Left forelimb (tissue), 1 donor: Measurements from ENCODE around the gene SBF2.

Source experiments
- DNase-seq: peaks from one replicate; pipeline ENCODE4 v3.0.0-alpha.2; 2018; ENCODE audit warnings: low spot score

The SBF2 gene

DNA sequence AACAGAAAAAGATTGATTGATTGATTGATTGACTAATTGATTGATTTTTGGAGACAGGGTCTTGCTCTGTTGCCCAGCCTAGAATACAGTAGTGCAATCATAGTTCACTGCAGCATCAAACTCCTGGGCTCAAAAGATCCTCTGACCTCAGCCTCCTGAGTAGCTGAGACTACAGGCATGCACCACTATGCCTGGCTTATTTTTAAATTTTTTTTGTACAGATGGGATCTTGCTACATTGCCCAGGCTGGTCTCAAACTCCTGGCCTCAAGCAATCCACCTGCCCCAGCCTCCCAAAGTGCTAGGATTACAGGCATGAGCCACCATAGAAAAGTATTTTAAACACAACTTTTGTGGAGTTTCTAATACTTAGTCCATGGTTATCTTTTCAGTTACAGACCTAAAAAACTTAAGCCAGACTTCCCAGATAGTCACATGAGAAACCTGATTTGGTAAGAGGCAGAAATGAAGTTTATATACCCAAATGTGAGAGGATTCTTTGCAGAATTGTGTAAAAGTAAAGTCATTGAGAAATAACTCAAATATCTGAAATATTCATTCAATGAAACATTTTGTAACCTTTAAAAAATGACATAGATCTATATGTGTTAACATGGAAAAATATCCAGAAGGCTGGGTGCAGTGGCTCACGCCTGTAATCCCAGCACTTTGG lies 443.7 kb downstream of the SBF2 start:
- DNase-seq = no peak

DNA sequence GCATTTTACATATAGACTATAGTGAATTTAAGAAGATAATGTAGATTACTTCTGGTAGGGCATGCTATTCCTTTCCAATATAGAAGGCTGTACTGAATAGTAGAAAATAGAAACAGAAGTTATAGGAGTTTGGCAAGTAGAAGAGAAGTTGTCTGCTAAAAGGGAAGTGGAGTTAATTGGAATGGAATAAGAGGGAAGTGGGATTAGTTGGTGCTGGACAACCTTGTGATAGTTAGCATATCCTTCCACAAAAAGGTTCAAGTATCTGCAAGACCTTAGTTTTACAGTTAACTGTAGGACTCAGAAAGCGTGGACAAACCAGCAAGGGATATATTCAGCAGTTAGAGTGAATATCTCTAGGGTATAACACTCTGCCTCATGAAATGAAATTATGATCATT lies 444.6 kb downstream of the SBF2 start:
- DNase-seq = no peak

DNA sequence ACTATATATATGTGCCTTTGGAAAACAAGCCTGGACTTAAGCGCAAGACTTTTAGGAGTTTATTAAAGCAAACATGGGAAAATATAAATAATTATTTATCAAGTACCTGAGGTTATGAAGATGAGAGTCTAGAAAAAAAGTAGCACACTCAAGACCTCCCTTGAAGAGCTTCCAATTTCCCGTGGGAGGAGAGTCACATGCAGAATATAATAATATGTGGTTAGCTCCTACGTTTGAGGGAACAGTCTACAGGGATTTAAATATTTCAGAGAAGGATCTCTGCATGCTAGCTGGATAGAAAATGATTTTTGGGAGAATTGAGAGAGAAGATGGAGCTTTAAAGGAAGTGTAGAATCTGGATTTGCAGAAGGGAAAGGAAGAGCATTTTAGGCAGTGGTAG lies 446.4 kb downstream of the SBF2 start:
- DNase-seq = no peak

DNA sequence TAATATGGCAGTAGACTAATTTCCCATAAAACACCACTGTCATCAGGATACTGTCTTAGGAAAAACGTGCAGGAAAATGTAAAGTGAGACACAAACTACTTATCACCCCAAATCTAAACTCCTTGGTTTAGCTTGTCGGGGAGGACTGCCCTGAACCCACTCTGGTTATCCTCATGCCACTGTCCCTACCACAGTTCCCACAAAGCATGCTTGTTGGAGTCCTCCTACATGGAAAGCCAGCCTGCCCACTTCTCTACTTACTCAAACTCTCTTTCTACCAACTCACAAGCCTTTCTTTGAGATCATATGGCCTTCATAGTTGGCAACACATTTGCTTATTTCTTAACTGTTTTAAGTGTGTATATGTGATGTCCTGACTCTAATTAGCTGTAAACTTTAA lies 451.1 kb downstream of the SBF2 start:
- DNase-seq = no peak

DNA sequence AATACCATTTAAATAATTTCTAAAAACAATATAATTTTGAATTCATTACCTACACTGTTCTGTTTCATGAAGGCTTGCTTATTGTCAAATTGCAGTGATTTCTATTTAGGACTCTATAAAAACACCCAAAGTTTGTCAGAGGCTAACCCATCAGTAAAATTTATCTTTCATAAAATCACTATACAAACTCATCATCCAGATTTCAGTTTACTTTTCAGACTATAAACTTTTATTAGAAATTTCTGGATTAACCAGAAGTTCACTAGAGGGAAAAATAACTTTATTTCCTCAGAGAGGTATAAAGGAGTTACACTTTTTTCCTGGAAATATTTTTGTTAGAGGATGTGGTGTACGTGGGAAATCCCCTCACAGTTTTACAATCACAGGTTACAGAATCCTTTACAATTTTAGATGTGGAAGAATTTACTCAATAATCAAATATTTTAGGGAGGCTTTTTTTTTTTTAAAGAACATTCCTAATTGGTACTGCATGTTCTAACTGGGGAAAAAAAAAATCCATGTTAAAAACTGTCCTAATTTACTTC lies 453.5 kb downstream of the SBF2 start:
- DNase-seq = no peak

DNA sequence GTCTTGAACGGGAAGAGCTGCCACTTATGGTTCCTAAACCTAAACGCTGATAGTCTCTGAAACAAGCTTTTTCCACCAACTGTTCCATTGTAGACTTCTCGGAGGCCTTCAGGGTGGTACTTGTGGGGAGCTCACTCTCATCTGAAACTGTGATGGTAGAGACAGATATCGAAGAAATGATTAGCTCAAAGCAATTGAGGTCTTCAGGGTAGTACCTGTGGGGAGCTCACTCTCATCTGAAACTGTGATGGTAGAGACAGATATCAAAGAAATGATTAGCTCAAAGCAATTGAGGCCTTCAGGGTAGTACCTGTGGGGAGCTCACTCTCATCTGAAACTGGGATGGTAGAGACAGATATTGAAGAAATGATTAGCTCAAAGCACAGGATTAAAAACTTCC lies 454.5 kb downstream of the SBF2 start:
- no peak for DNase-seq

DNA sequence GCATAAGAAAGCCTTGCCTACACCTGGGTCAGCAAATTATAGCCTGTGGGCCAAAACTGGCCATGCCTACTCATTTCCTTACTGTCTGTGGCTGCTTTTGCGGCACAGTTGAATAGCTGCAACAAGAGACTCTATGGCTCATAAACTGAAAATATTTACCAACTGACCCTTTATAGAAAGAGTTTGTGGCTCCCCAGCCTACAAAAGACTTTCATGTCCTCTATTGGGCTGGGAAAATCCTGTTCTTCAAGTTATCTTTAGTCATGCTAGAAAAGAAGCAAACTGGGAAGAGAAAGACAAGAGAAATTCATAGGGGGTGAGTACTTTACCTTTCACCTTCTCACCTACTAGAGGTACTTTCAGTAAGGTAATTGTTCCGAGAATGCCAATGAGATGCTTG lies 455.1 kb downstream of the SBF2 start:
- no peak for DNase-seq

DNA sequence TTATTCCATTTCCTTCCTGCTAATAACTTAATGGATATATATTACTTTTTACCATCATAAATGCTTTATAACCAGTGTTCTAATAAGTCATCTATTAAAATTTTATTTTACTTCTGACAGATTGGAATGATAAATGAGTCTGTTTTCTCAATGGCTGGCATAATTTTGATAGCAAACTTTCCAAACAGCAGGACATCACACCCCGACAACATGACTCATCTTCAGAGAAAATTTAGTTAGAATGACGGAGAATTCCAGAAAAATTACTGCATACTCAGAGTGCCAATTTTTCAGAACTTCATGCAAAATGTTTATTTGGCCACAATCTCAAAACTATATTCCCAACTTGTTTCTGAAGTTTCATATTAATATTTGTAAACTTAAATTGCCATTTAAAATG lies 455.8 kb downstream of the SBF2 start:
- DNase-seq = no peak

DNA sequence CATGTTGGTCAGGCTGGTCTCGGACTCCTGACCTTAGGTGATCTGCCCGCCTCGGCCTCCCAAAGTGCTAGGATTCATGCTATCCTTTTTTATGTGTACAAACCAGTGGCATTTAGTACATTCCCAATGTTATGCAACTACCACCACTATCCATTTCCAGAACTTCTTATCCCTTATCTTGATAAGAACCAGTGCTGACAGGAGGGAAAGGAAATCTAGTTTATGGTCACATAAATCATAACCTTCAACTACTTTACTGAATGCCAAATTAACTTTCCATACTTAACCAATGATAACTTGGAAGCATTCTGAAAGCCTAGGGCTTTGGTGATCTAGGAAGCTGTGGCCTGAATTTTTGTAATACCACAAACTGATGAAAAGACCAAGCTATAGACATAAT lies 459.7 kb downstream of the SBF2 start:
- DNase-seq = no peak

DNA sequence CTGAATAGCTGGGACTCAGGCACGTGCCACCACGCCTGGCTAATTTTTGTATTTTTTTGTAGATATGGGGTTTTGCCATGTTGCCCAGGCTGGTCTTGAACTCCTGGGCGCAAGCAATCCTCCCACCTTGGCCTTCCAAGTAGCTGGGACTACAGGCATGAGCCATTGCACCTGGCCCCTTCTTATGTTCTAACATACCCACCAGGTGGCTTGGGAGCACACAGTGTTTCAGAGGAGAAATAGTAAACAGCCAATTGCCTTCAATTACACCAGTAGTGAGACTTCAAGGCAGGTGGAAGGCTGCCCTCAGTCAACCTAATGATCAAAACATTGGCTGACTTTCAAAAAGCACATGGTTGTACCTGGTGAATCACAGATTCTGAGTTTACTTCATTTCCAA lies 462.9 kb downstream of the SBF2 start:
- DNase-seq = no peak

DNA sequence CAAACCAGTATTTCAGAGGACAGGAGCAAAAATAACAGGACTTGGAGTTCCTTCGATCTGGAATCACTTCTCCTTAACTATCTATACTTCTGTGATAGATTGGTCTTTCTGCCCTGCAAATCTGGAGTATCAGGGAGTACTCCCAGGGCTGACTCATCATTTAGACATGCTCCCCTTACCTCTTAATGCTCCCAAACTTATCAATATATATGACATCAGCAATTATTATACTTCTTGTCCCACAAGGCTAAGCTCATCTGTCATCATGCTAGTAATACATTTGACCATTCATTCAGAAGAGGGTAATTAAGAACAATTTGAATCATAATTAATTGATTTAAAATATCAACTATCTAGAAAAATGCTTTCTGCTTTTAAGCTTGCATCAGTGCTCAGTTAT lies 466.3 kb downstream of the SBF2 start:
- DNase-seq = no peak

DNA sequence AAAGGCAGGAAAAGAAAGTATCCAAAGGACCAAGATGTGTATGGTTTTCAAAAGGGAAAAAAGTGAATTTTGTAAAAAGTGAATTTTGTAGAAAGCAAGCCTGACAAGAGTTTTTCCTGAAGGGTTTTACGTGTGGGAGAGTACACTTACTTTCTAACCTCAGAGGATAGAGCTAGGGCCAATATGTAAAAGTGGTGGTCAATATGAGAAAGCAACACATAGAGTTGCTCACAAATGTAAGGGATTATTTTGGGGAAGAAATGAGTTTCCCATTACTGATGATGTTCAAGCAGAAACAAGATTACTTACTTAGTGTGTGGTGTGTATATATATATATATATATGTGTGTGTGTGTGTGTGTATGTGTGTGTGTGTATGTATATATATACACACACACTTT lies 467.6 kb downstream of the SBF2 start:
- DNase-seq = no peak

DNA sequence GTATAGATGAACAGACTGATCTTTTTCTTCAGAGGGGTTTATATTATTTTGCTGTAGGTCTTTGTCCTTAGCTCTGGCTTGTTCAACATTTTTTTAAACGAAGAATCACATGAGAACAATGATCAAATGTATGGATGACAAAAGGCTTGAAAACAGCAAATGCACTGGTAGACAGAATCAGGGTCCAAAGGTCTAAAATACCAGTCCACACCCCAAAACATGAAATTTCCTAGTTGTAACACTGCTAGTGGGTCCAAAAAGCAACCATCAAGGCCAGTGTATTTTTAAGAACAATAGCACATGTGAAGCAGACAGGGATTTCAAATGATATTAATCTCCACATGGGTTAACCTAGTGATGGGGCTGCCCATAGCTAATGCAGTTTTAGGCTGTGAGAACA lies 468.1 kb downstream of the SBF2 start:
- no peak for DNase-seq

DNA sequence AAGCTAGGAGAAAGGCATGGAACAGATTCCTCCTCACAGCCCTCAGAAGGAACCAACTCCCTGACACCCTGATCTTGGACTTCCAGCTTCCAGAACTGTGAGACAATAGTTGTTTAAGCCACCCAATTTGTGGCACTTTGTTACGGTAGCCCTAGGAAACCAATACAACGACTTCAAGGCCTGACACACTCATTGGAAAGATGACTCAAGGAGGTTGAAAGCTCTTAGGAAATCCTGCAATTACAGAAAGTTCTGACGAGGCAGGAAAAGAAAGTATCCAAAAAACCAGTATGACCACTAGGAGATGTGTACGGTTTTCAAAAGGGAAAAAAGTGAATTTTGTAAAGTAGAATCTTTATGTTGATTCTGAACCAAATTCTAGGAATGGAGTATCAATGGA lies 468.7 kb downstream of the SBF2 start:
- no peak for DNase-seq

DNA sequence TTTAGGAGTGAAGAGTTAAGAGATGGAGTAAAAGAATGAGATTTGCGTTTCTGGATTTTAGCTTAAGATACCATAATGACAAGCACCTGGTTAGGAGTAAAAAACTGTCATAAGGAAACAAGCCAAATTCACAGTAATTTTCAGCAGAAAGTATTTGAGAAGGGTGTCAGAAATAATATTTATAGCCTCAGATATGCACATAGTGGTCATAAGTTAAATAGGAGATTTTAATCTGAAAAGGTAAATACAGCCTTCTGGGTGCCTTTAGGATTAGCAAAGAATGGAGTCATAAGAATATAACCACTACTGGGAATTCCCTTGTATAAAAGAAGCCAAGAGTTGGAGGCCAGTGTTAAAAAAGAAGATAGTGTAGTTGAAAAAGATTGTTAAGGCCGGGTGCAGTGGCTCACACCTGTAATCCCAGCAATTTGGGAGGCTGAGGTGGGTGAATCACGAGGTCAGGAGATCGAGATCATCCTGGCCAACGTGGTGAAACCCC lies 470.1 kb downstream of the SBF2 start:
- no peak for DNase-seq

DNA sequence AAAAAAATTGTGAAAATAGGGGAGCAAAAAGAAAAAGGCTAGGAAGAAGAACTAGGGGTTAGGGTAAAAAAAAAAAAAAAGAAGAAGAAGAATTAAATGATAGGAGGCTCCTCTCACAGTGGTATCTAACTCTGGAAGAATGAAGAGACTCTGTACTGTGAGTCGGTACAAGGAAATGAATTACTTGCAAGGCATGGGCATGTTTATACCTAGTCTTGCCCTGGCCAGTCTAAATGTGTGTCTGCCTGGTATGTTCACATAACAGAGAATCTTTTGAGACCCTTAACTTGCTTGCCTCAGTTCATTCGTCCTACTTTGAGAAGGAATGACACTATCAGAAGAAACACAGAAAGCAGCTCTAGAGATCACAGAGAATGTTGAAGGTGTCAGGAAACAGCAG lies 470.6 kb downstream of the SBF2 start:
- no peak for DNase-seq

DNA sequence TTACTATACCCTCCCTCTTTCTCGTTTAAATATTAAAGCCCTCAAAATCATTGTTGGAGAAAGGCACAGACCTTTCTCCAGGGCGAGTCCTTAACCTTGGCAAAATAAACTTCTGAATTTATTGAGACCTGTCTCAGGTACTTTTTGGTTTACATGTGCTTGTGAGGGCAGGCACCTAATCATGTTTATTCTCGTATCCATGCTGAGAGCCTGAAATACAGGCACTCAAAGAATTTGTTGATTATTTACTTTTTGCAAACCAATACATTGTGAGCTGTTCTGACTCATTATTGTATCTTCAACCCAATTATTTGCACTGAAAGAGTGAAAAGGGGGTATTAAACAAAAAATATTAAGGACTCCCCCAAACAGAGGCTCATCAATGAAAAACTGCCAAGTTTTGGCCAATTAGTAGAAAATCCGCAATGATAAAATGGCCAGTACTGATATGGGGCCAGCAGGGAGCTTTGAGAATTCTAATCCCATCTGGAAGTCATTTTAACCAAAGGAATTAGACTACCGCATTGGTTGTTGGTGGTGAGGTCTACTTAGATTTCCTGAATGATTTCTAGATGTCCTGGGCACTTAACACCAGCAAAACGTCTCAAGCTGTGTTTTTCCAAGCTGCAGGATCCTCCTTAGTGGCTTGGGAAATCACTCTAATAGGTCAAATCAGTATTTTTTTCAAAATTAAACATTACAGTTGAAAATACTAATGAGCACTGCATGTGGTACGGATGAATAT lies 472.8 kb downstream of the SBF2 start:
- no peak for DNase-seq

DNA sequence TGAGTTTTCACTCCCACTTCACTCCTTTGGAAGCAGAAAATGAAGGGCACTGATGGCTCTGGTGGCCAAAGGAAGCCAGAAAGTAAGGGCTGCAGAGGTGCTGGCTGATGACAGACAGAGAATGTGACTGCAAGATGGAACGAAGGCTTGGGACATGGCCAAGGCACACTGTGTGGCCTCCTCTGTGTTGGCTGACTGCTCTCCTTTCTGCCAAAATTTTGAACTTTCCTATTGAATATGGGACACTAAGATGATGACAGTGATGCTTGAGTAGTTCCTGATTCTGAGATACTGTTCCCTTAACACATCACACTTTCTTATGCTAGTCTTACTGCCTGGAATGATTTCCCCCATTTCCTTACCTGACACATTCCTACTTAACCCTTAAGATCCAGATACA lies 473.8 kb downstream of the SBF2 start:
- no peak for DNase-seq

DNA sequence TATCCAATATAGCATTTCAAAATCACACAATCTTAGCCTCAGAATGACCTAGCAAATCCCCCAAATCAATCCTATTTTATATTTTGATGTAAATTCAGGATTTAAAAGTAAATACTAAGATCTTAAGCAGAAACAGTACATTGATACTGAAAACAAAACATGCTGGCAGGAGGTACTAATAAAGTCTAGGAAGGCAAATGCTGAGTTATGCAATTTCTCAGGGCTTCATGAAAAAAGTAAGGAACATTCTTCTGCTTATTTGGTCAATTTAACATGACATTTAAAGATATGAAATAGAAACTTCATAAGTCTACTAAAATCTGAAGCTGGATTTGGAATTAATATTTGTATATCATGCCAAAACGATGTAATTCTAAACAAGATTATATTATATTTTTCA lies 476.8 kb downstream of the SBF2 start:
- DNase-seq = no peak

DNA sequence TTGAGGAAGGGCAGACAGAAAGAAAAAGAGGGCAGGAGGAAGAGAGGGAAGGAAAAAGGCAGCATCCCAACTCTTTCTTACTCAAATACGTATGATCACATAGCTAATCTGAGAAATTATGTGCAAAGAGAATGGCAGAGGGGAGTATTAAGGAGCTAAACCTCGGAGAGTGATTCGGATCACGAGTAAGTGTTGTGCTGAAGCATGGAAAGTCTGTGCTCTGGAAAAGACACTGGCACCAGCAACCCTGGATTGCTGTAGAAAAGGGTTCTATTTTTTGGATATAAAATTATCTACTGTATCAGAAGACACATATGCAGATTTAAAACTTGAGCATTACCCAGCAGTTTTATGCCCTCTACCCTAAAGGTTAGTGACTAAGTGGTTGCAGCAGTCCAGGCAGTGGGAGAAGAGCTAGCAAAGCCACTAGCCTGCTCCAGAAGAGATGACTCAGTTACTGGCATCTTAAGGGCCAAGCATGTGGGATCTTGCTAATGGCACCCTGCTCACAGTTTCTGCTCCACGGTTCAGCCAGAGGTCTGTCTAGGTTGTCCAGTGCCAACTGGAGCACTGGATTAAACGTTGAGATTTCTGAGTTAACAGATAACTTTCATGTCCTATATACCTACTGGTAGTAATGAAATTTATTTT lies 478.4 kb downstream of the SBF2 start:
- DNase-seq = no peak

DNA sequence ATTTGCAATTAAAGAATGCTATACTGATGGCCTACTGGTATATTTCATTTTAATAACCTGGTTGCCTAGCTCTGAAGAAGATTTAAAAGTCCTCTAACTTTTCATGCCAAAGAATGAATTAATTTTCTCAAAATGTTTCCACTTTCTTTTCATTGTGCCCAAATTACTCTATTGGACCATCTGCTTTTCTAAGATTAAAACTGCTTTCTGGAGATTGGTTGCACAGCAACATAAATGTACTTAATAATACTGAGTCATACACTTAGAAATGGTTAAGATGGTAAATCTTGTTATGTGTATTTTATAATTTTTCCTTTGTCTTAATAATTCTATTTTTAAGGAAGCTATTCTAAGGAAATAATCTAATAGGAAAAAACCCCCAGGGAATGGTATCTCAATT lies 479.9 kb downstream of the SBF2 start:
- no peak for DNase-seq

DNA sequence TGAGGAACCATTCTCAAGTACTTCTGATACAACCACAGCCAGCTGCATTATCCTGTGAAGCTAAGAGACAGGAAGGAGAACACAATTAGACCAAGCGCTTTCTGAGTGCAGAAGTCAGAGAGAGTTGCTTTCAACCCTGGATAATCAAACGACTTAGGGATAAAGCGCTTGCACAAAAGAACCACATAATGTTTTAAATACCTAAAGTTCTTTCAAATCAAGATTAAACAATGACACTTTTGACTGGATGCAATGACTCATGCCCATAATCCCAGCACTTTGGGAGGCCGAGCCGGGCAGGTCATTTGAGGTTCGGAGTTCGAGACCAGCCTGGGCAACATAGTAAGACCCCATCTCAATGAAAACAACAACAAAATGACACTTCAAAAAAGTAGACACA lies 485.1 kb downstream of the SBF2 start:
- no peak for DNase-seq
